Neural crest cell (in vitro differentiated cells): ENCODE data around the gene SHROOM3. TPM values are rescaled to one million over a fixed set of nuclear protein-coding genes. Genes with fewer than 3 reads are reported as not detected.

Experiments
- DNase-seq: peaks from one replicate; pipeline ENCODE4 v3.0.0; 2021; ENCODE audit warnings: low read depth, mixed read lengths, low spot score
- H3K27ac Mint-ChIP-seq: one replicate; pipeline ENCODE4 v1.8.0; 2021; ENCODE audit warnings: mild to moderate bottlenecking, mixed read lengths; ENCODE audit not compliant: unreplicated experiment
- H3K27me3 Mint-ChIP-seq: 2 replicates; pipeline ENCODE4 v1.8.0; 2021; ENCODE audit warnings: low read depth, mild to moderate bottlenecking, mixed read lengths
- H3K36me3 Mint-ChIP-seq: 2 replicates; pipeline ENCODE4 v1.8.0; 2021; ENCODE audit warnings: low read depth, mild to moderate bottlenecking, mixed read lengths
- H3K4me1 Mint-ChIP-seq: 2 replicates; pipeline ENCODE4 v1.8.0; 2021; ENCODE audit warnings: mixed read lengths
- H3K4me3 Mint-ChIP-seq: one replicate; pipeline ENCODE4 v1.8.0; 2021; ENCODE audit warnings: mild to moderate bottlenecking, mixed read lengths
- H3K9me3 Mint-ChIP-seq: 2 replicates; pipeline ENCODE4 v1.8.0; 2021; ENCODE audit warnings: mixed read lengths
- CTCF ChIP-seq: fragments of 200-600 bp; sonication (generic); conservative IDR thresholded peaks from 2 replicates; pipeline ENCODE4 v1.5.0; 2021; ENCODE audit warnings: antibody characterized with exemption, mild to moderate bottlenecking
- total RNA-seq: library from RNA; stranded (reverse); gene quantifications from 2 replicates; pipeline ENCODE4 v1.2.1, GENCODE V29; 2021

Gene SHROOM3
- total RNA-seq, 1 donor from 2014 or later: 40.1 TPM

- DNase-seq: no peak
- no peak overlapping the region for H3K4me3 Mint-ChIP-seq
These were observed 349.2 kb downstream of the SHROOM3 start for GRCh38 chr4:76784237-76784636.

GRCh38 chr4:76787898-76788297 is 352.9 kb downstream of the SHROOM3 start:
- no peak for DNase-seq
- Mint-ChIP-seq H3K27me3 (no peaks in the 10 kb centered on the region), H3K4me1 (no peaks in the 10 kb centered on the region), H3K36me3 (peaks cover 41% of the 10 kb centered on the region), H3K4me3 (no peak overlapping the region), H3K27ac (no peak overlapping the region), H3K9me3 (peaks cover 16% of the 10 kb centered on the region)
- TF ChIP-seq CTCF: no peak

More at GRCh38 chr4:76784237-76784636, 349.2 kb downstream of the SHROOM3 start:
- peaks cover 4% of the 10 kb centered on the region for H3K9me3 Mint-ChIP-seq
- peaks cover 3% of the 10 kb centered on the region for H3K4me1 Mint-ChIP-seq
- peaks cover 47% of the 10 kb centered on the region for H3K36me3 Mint-ChIP-seq
- no peaks in the 10 kb centered on the region for H3K27me3 Mint-ChIP-seq
- H3K27ac Mint-ChIP-seq: no peak overlapping the region
- peak; percentile 18 for TF ChIP-seq CTCF

GRCh38 chr4:76790377-76790776 is 355.3 kb downstream of the SHROOM3 start:
- H3K9me3 Mint-ChIP-seq: peaks cover 20% of the 10 kb centered on the region
- H3K36me3 Mint-ChIP-seq: peaks cover 33% of the 10 kb centered on the region

GRCh38 chr4:76791479-76791878 is 356.4 kb downstream of the SHROOM3 start:
- H3K9me3 Mint-ChIP-seq: peaks cover 26% of the 10 kb centered on the region
- no peak for DNase-seq
- no peaks in the 10 kb centered on the region for H3K27me3 Mint-ChIP-seq
- peaks cover 26% of the 10 kb centered on the region for H3K36me3 Mint-ChIP-seq
- TF ChIP-seq CTCF: no peak
- no peak overlapping the region for H3K27ac Mint-ChIP-seq
- no peak overlapping the region for H3K4me3 Mint-ChIP-seq
- H3K4me1 Mint-ChIP-seq: peaks cover 10% of the 10 kb centered on the region

More at GRCh38 chr4:76790377-76790776, 355.3 kb downstream of the SHROOM3 start:
- H3K27me3 Mint-ChIP-seq: no peaks in the 10 kb centered on the region
- no peak for TF ChIP-seq CTCF
- no peak overlapping the region for H3K4me3 Mint-ChIP-seq
- DNase-seq: no peak
- no peak overlapping the region for H3K27ac Mint-ChIP-seq
- H3K4me1 Mint-ChIP-seq: peaks cover 8% of the 10 kb centered on the region

GRCh38 chr4:76792418-76792817 is 357.4 kb downstream of the SHROOM3 start:
- Mint-ChIP-seq H3K27me3 (no peaks in the 10 kb centered on the region), H3K9me3 (peaks cover 26% of the 10 kb centered on the region), H3K36me3 (peaks cover 19% of the 10 kb centered on the region), H3K4me1 (peaks cover 10% of the 10 kb centered on the region), H3K27ac (no peak overlapping the region), H3K4me3 (no peak overlapping the region)
- TF ChIP-seq CTCF: no peak
- DNase-seq: no peak

- H3K36me3 Mint-ChIP-seq: peaks cover 1% of the 10 kb centered on the region
- no peak overlapping the region for H3K4me3 Mint-ChIP-seq
- no peaks in the 10 kb centered on the region for H3K27me3 Mint-ChIP-seq
- peaks cover 19% of the 10 kb centered on the region for H3K9me3 Mint-ChIP-seq
- no peak overlapping the region for H3K27ac Mint-ChIP-seq
- no peak for DNase-seq
- no peak for TF ChIP-seq CTCF
- peaks cover 14% of the 10 kb centered on the region for H3K4me1 Mint-ChIP-seq
These were observed 360.2 kb downstream of the SHROOM3 start for GRCh38 chr4:76795243-76795642.
